IPS-20b (cell line): Measurements from ENCODE around the gene FN1.

Experiments used
- H3K27ac ChIP-seq: one replicate; pipeline ENCODE4 v1.5.1; 2013; ENCODE audit warnings: low read length
- H3K27me3 ChIP-seq: 2 replicates; pipeline ENCODE4 v1.6.1; 2013; ENCODE audit warnings: mild to moderate bottlenecking, low read length, inconsistent platforms; ENCODE audit not compliant: insufficient read depth
- H3K36me3 ChIP-seq: 2 replicates; pipeline ENCODE4 v1.6.1; 2013; ENCODE audit warnings: low read depth, mild to moderate bottlenecking, inconsistent platforms, low read length, moderate library complexity; ENCODE audit not compliant: insufficient read depth
- H3K4me1 ChIP-seq: 2 replicates; pipeline ENCODE4 v1.6.1; 2013; ENCODE audit warnings: mild to moderate bottlenecking, control low read depth, inconsistent platforms, low read length, moderate library complexity; ENCODE audit not compliant: insufficient read depth
- H3K4me3 ChIP-seq: 2 replicates; pipeline ENCODE4 v1.5.1; 2013; ENCODE audit warnings: mild to moderate bottlenecking, low read length, inconsistent platforms
- H3K9ac ChIP-seq: 2 replicates; pipeline ENCODE4 v1.6.1; 2013; ENCODE audit warnings: low read depth, mild to moderate bottlenecking, inconsistent platforms, low read length, moderate library complexity
- H3K9me3 ChIP-seq: 2 replicates; pipeline ENCODE4 v1.6.1; 2013; ENCODE audit warnings: mild to moderate bottlenecking, low read depth, low read length, inconsistent platforms; ENCODE audit not compliant: insufficient read depth

FN1 gene

GRCh38 chr2:215357660-215358059 is 78.2 kb downstream of the FN1 start:
- Histone ChIP-seq H3K9ac (no peak overlapping the region), H3K9me3 (no peaks in the 10 kb centered on the region), H3K27ac (no peak overlapping the region), H3K27me3 (no peaks in the 10 kb centered on the region), H3K4me1 (no peaks in the 10 kb centered on the region), H3K4me3 (no peak overlapping the region), H3K36me3 (peaks cover 44% of the 10 kb centered on the region)

DNA sequence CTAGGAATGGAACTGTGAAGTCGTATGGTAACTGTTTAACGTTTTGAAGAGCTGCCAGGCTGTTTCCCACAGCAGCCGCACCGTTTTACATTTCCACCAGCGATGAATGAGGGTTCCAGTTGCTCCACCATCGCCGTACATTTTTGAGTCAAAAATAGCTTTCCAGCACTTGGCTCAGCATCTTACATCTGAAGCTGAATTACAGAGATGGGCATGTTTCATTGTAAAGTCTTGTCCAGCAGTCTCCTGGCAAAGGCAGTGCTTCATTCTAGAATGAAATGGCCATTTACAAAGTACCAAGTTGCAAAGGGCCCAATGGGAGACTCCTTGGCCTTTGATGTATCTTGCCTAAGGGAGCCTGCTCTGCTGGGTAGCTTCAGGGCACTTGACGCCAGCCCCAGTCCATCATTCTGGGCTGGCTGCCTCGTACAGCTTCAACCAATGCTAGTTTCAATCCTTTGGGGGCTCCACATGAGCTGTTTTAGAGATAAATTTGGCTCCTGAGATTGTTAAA is 78.9 kb downstream of the FN1 start:
- H3K36me3 ChIP-seq = peaks cover 38% of the 10 kb centered on the region
- H3K27me3 ChIP-seq = no peaks in the 10 kb centered on the region
- no peak overlapping the region for H3K27ac ChIP-seq
- no peaks in the 10 kb centered on the region for H3K4me1 ChIP-seq
- no peak overlapping the region for H3K9ac ChIP-seq
- no peak overlapping the region for H3K4me3 ChIP-seq
- no peaks in the 10 kb centered on the region for H3K9me3 ChIP-seq

GRCh38 chr2:215356334-215356947 is 79.4 kb downstream of the FN1 start:
- Histone ChIP-seq H3K4me1 (no peaks in the 10 kb centered on the region), H3K9ac (no peak overlapping the region), H3K9me3 (no peaks in the 10 kb centered on the region), H3K27ac (no peak overlapping the region), H3K4me3 (no peak overlapping the region), H3K27me3 (no peaks in the 10 kb centered on the region), H3K36me3 (peaks cover 36% of the 10 kb centered on the region)

- no peaks in the 10 kb centered on the region for H3K4me1 ChIP-seq
- no peak overlapping the region for H3K27ac ChIP-seq
- no peaks in the 10 kb centered on the region for H3K9me3 ChIP-seq
- H3K36me3 ChIP-seq = peaks cover 36% of the 10 kb centered on the region
- H3K4me3 ChIP-seq = no peak overlapping the region
- H3K9ac ChIP-seq = no peak overlapping the region
- H3K27me3 ChIP-seq = no peaks in the 10 kb centered on the region
Measured at GRCh38 chr2:215355801-215356200, 80.1 kb downstream of the FN1 start.

DNA sequence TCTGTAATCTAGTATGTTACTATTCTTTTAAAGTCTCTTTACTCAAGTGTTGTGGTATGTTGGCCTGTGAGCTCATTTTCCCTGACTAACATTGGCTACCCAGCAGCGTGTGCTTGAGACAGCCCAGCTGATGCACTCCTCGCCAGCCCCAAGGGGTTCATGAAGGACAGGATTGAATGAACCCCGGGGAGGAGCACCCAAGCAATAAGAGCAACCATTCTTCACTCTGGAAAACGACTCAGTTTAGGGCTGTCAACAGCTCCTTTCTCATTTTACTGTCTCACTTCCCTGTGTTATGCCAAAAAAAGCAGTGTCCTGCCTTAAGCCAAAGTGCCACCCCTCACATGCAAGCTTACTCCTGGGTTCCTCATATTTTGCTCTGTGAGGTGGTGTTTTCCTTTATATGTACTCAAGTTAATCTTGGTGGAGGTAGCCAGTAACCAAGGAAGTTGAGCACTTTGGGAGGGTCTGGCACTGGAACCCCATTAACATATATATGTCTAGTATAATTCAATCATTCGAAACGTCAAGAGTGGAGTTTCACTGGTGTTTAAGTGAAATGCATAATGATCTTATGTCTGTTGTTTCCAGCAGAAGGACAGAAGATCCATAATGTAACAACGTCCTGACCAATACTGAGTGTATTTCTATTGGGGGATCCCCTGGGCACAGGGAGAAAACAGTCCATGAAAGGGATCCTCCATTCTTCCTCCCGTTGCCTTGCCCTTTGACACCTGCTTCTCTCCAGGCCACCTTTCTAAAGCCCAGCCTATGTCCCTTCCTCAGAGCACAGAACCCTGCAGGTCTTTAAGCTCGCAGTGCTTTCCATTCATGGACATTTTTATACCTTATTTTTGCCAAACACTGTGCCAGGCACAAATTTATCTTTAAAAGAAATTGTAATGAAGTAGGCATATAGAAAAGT is 80.8 kb downstream of the FN1 start:
- Histone ChIP-seq H3K36me3 (peaks cover 36% of the 10 kb centered on the region), H3K4me3 (no peak overlapping the region), H3K4me1 (no peaks in the 10 kb centered on the region), H3K27me3 (no peaks in the 10 kb centered on the region), H3K27ac (no peak overlapping the region), H3K9ac (no peak overlapping the region), H3K9me3 (no peaks in the 10 kb centered on the region)

DNA sequence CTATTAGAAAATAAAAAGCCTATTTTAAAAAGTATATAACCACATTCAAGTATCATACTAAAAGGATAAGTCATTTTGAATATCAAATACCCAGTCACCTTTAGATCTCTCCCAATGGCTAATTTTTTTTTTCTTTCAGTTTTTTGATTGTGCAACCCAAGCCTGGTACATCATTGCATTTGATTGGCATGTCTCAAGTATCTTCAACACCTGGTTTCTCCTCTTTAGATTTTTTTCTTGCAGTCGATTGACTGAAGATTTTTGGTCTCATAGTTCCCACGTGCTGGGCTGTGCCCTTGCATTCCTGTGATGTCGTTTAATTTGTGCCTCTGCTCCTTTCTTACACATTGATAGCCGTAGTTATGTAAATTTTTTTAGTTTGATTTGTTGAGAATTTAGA is 83.3 kb downstream of the FN1 start:
- H3K36me3 ChIP-seq = peaks cover 48% of the 10 kb centered on the region
- H3K27me3 ChIP-seq = no peaks in the 10 kb centered on the region

DNA sequence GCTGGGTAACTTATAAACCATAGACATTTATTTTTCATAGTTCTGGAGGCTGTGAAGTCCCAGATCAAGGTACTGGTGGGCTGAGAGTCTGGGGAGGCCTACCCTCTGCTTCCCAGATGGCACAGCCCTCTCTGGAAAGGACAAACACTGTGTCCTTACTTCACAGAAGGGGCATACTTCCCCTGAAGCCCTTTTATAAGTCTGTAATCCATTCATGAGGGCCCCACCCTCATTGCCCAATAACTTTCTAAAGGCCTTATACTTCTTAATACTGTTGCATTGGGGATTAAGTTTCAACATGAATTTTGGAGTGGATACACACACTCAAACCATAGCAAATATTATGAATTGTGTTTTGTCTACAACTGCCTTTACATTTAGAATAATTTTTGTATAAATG is 88.0 kb downstream of the FN1 start:
- H3K36me3 ChIP-seq = peaks cover 89% of the 10 kb centered on the region

More for the DNA sequence above, 83.3 kb downstream of the FN1 start:
- no peaks in the 10 kb centered on the region for H3K9me3 ChIP-seq
- H3K4me1 ChIP-seq = no peaks in the 10 kb centered on the region
- H3K27ac ChIP-seq = no peak overlapping the region
- H3K4me3 ChIP-seq = no peak overlapping the region
- no peak overlapping the region for H3K9ac ChIP-seq

GRCh38 chr2:215338883-215339679 is 96.8 kb downstream of the FN1 start:
- no peaks in the 10 kb centered on the region for H3K27me3 ChIP-seq
- H3K4me3 ChIP-seq = no peak overlapping the region
- no peak overlapping the region for H3K27ac ChIP-seq
- H3K36me3 ChIP-seq = peaks cover 97% of the 10 kb centered on the region
- no peak overlapping the region for H3K9ac ChIP-seq
- no peaks in the 10 kb centered on the region for H3K9me3 ChIP-seq
- H3K4me1 ChIP-seq = no peaks in the 10 kb centered on the region

More for the DNA sequence above, 88.0 kb downstream of the FN1 start:
- Histone ChIP-seq H3K27me3 (no peaks in the 10 kb centered on the region), H3K9ac (no peak overlapping the region), H3K4me3 (no peak overlapping the region), H3K4me1 (no peaks in the 10 kb centered on the region), H3K9me3 (no peaks in the 10 kb centered on the region), H3K27ac (no peak overlapping the region)

GRCh38 chr2:215332872-215333595 is 102.8 kb downstream of the FN1 start:
- Histone ChIP-seq H3K27me3 (no peaks in the 10 kb centered on the region), H3K4me3 (no peak overlapping the region), H3K27ac (no peak overlapping the region), H3K9ac (no peak overlapping the region), H3K4me1 (no peaks in the 10 kb centered on the region), H3K9me3 (no peaks in the 10 kb centered on the region), H3K36me3 (peaks cover 99% of the 10 kb centered on the region)

- H3K27ac ChIP-seq = no peak overlapping the region
- no peak overlapping the region for H3K9ac ChIP-seq
- H3K9me3 ChIP-seq = no peaks in the 10 kb centered on the region
- H3K27me3 ChIP-seq = no peaks in the 10 kb centered on the region
- H3K36me3 ChIP-seq = peaks cover 97% of the 10 kb centered on the region
- H3K4me1 ChIP-seq = no peaks in the 10 kb centered on the region
- no peak overlapping the region for H3K4me3 ChIP-seq
Measured at GRCh38 chr2:215328066-215328465, 107.8 kb downstream of the FN1 start.

DNA sequence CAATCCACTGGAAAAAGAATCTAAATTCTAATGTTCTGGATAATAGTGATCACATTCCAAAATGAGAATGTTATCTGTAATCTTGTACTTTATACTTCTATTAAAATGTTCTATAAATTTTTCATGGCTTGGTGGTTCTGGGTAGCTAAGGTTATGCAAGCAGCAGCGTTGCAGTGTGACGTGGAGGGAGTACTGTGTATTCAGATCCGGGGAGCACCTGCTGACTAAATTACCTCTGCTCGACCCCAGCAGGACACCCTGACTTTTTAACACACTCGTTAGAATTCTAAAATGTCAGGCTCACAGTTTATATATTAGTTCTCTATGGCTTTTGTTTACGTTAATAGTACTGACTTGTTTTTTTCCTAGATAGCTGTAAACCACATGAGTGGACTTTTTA is 111.1 kb downstream of the FN1 start:
- no peaks in the 10 kb centered on the region for H3K4me1 ChIP-seq
- H3K27me3 ChIP-seq = no peaks in the 10 kb centered on the region
- no peak overlapping the region for H3K4me3 ChIP-seq
- peaks cover 94% of the 10 kb centered on the region for H3K36me3 ChIP-seq
- no peak overlapping the region for H3K27ac ChIP-seq
- no peak overlapping the region for H3K9ac ChIP-seq
- H3K9me3 ChIP-seq = no peaks in the 10 kb centered on the region
